Right renal pelvis (tissue), 4 donors: Measurements from ENCODE around the gene ZNF664. TPM values are rescaled to one million over a fixed set of nuclear protein-coding genes. Genes with fewer than 3 reads are reported as not detected.

Experiments
- DNase-seq, 4 donors: peaks; one replicate each; pipeline ENCODE4 v3.0.0-alpha.2; 2013; ENCODE audit warnings: low read depth in 4 of 4, low spot score in 3 of 4, missing footprints in 1 of 4
- polyA plus RNA-seq, 4 donors: library from polyadenylated mRNA; unstranded; fragments of 120-200 nt; gene quantifications; one replicate each; pipeline ENCODE4 v1.2.1, GENCODE V29; 2013; ENCODE audit not compliant: insufficient read length in 4 of 4

The ZNF664 gene
- polyA plus RNA-seq, 4 donors: 159 to 190 (median 186) TPM

GRCh38 chr12:124006846-124007713, 34.1 kb downstream of the ZNF664 start:
- DNase-seq: no peak

DNA sequence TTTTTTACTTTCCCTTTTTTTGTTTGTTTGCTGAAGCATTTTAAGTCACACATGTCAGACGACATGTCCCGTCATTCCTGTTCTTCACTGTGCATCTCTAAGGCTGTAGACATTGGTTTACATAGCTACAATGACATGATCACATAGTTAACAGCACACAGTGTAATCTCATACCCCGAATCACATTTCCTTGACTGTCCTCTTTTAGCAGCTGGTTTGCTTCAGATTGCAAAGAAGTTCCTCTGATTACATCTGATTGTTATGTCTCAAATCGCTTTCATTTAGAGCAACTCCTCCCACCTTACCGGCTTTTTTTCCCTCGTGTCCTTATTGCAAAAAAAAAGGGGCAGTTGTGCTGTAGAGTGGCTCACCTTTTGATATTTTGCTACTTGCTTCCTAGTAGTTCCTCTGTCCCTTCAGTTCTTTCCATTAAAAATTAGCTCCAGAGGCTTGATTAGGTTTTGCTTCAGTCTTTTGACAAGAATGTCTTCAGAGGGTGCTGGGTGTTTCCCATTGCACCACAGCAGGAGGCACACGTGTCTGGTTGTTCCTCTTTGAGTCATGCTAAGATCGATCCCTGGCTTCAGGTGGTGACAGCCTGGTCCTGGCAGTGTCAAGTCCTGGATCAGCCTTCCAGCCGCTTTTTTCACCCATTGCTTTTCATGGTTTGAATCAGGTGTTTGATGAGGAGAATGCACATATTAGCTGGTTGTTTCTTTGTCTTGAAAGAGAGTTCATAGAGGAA, 35.0 kb downstream of the ZNF664 start:
- no peak for DNase-seq

GRCh38 chr12:124008595-124008994, 35.6 kb downstream of the ZNF664 start:
- no peak for DNase-seq

DNA sequence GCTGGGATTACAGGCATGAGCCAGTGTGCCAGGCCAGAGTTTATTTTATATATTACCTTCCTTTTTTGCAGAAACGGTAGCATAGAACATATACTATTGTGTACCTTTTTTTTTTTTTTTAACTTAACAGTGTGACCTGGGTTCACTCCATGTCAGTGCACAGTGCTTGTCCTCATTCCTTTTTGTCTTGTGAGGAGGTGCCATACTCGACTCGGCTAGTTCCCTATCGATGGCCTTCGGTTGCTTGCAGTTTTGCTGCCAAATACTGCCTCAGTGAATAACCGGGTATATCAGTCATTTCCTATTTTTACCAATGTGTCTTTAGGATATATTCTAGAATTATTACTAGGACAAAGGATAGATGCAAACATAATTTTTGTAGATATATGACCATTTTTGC, 36.8 kb downstream of the ZNF664 start:
- DNase-seq: no peak

- no peak for DNase-seq
Observed at GRCh38 chr12:124010687-124011086, 37.7 kb downstream of the ZNF664 start.

DNA sequence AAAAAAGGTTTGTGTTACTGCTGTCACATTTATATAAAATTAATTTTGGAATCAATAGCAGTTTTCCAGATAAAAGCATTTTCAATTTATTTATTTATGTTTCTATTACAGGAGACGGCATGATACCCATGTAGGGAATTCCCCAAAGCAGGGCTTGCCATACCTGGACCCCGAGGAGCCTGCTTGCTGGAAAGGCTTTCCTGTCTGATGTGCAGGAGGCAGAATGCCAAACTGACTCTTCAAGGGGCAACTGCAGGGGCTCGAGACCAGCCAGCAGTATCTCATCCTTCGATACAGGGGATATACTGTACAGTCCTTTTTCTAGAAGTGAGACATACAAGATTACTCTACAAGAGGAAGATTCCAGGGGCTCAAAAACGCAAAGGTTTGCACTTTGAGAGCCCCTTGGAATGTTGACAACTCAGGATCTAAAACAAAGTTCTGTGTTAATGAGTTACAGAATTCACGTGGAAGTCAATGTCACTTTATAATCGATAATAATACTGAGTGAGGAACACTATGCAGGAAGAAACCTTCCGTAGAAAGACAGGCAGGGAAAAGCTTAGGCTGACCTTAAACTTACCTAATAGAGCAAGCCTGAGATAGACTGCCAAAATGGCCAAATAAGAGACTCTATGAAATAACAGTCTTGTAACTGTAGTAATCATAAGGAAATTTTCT, 38.6 kb downstream of the ZNF664 start:
- no peak for DNase-seq

GRCh38 chr12:124013073-124013472, 40.1 kb downstream of the ZNF664 start:
- DNase-seq: no peak

DNA sequence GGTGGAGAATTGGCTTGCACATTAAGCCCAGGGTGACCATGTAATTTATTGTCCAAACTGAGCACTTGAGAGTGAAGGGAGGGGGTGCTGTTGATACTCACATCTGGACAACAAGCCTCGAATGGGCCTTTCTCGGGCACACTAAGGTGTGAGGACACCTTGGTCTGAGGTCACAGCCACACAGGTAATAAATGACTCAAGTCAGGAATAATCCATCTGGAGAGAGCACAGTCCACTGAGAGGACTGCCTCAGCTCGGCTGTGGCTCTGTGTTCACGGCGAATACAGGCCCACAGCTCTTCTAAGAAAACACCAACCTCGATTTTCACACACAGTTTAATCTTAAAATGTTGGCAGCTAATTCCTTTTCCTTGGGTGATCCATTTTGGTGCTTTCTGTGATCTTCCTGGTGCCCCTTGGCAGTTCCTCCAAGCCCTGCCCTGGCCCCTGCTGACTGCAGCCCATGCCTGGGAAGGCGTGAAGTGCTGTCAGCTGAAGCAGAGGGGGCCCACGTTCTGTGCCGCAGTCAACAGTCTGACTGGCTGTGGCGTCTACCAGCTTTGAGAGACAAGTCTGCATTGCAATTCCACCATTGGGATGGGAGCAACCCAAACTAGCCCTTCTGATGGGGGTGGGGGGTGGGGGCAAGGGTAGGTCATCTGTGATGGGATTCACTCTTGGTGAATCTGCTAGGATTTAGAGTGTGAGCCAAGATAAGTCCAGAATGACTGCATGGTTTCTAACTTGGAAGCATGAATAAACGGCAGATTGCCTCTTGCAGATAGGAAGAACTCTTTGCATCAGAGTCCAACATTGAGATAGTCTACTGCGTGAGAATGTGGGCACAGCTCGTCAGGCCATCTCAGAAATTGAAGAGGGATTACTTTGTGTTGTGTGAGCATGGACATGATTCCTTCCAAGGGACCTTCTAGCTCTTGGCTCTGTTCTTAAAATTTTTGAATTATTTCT, 42.8 kb downstream of the ZNF664 start:
- DNase-seq: no peak

GRCh38 chr12:124017064-124017463, 44.0 kb downstream of the ZNF664 start:
- DNase-seq: no peak

GRCh38 chr12:124018539-124018938, 45.5 kb downstream of the ZNF664 start:
- no peak for DNase-seq

- no peak for DNase-seq
Observed at GRCh38 chr12:124019115-124019514, 46.1 kb downstream of the ZNF664 start.

GRCh38 chr12:124020514-124020949, 47.5 kb downstream of the ZNF664 start:
- no peak for DNase-seq

DNA sequence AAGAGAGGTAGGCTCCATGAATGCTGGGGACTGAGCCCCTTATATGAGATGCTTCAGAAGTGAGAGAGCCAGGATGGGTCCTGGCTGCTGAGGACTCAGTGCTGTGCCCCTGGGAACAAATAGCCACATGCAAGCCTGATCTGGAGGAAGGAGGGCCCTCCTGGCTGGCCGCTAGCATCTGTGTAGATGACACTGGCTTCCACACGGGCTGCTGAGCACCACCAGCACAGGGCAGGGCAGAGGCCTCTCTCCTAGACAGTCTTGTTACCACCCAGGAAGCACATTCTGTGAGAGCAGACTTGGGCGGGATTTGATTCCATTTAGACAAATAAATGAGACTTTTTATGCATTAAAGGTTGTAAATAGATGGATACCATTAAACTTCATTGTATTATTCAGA, 48.0 kb downstream of the ZNF664 start:
- DNase-seq: no peak

- DNase-seq: no peak
Observed at GRCh38 chr12:124022161-124022560, 49.1 kb downstream of the ZNF664 start.

DNA sequence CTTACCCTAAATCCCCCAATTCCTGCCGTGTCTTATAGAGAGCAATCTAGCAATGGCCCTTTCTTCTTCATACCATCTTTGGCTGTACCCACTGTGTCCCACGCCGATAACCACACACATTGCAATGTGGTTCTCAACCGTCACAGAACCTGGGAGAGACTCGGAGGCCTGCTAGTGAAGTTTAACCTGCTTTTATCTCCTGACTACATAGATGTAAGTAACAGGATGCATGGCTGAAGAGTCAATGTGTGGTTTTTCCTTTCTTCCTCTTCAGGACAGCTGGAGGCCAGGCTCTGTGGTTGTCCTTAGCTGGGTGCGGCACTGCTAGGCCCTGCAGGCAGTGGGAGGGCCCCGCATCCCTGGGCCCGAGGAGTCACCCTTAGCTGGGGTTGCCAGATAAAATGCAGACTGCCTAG, 51.3 kb downstream of the ZNF664 start:
- no peak for DNase-seq

DNA sequence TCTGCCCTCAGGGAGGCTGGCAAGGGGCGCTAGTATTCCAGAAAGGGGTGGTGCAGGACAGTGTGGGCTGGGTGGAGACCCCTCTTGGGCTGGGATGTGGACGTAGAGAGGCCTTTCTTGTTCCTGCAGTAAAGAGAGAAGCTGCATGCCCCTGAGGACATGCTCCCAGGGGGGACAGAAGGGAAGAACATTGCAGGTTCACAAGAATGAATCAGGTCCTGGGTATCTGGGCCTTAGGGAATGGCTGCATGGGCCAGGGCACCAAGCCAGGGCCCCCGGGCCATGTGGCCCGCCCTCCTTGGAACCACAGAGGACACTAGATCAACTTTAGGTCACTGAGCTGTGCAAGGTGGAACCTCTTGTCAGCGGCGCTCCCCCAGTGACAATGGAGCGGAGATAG, 51.8 kb downstream of the ZNF664 start:
- no peak for DNase-seq

- DNase-seq: no peak
Observed at GRCh38 chr12:124025661-124026060, 52.6 kb downstream of the ZNF664 start.

DNA sequence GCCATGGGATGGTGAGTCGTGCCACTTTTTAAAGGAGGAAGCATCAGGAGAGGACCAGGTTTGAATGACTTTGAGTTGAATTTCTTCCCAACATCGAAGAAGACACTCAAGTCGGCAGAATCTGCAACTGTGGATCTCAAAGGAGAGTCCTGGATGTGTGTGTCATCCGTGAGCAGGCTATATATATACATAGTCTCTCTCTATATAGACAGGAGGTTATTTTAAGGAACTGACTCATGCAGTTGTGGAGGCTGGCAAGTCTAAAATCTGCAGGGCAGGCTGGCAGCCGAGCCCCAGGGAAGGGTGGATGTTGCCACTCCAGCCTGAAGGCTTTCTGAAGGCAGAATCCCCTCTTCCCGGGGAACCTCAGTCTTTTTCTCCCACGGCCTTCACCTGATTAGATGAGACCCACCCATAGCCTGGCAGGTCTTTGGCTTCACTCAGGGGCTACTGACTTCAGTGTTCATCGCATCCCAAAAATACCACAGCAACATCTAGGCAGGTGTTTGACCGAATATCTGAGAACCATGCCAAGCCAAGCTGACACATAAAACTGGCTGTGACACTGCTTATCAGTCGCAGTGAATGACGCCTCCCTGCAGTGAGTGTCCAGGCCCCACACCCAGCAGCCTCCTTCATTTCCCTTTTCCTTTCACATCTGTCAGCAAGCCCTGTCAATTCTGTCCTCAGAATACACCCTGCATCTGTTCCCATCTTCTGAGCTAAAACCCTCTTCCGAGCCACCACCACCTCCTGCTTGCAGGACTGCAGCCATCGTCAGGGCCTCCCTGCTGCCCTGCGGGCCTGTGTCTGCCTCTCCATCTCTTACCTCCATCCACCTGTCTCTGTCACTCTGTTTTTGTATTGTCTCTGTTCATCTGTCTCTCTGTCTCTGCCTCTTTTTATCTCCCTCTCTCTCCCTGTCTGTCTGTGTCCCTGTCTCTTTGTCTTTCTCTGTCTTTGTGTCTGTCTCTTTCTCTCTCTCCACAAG, 54.0 kb downstream of the ZNF664 start:
- DNase-seq: no peak
